ENCODE data around the gene GVQW3. TPM values are rescaled to one million over a fixed set of nuclear protein-coding genes. Genes with fewer than 3 reads are reported as not detected.

GVQW3 gene
- total RNA-seq, 2 donors from 2014 or later: 1.1 to 2.5 TPM

GRCh38 chr11:76355172-76355571 lies 26.0 kb upstream of the GVQW3 start:
- H3K36me3 ChIP-seq: no peaks in the 10 kb centered on the region
- H3K4me3 ChIP-seq: no peak overlapping the region
- no peaks in the 10 kb centered on the region for H3K4me1 ChIP-seq (replicated peaks)
- H3K27me3 ChIP-seq (replicated peaks; ENCODE audit: insufficient read depth): no peaks in the 10 kb centered on the region
- WGBS: 100% methylated on average over 1 of the region's 1 CpG
- intact Hi-C loops (cut with DNase I): no loop called here
- H3K9me3 ChIP-seq: no peaks in the 10 kb centered on the region
- no peak for TF ChIP-seq CTCF (IDR thresholded peaks at IDR 0.05)
- no peak for TF ChIP-seq POLR2AphosphoS5 (IDR thresholded peaks at IDR 0.05)
- no peak for TF ChIP-seq POLR2A (IDR thresholded peaks at IDR 0.05)
- no peak overlapping the region for H3K27ac ChIP-seq
- no peak for DNase-seq (ENCODE audit: low spot score)

GRCh38 chr11:76361374-76361773 lies 19.7 kb upstream of the GVQW3 start:
- no peaks in the 10 kb centered on the region for H3K27me3 ChIP-seq (replicated peaks; ENCODE audit: insufficient read depth)
- no peak for DNase-seq (ENCODE audit: low spot score)
- H3K4me1 ChIP-seq (replicated peaks): no peaks in the 10 kb centered on the region
- intact Hi-C loops (cut with DNase I): no loop called here
- no peaks in the 10 kb centered on the region for H3K36me3 ChIP-seq
- no peak overlapping the region for H3K27ac ChIP-seq
- H3K4me3 ChIP-seq: no peak overlapping the region
- H3K9me3 ChIP-seq: no peaks in the 10 kb centered on the region
- TF ChIP-seq POLR2AphosphoS5 (IDR thresholded peaks at IDR 0.05) (no peak), POLR2A (IDR thresholded peaks at IDR 0.05) (no peak)

GRCh38 chr11:76361776-76362175 lies 19.3 kb upstream of the GVQW3 start:
- Histone ChIP-seq H3K27me3 (replicated peaks; ENCODE audit: insufficient read depth) (no peaks in the 10 kb centered on the region), H3K9me3 (no peaks in the 10 kb centered on the region), H3K4me3 (no peak overlapping the region), H3K4me1 (replicated peaks) (no peaks in the 10 kb centered on the region), H3K36me3 (no peaks in the 10 kb centered on the region), H3K27ac (no peak overlapping the region)
- intact Hi-C loops (cut with DNase I): no loop called here
- TF ChIP-seq POLR2AphosphoS5 (IDR thresholded peaks at IDR 0.05) (no peak), POLR2A (IDR thresholded peaks at IDR 0.05) (no peak), CTCF (IDR thresholded peaks at IDR 0.05) (no peak)
- 66% methylated on average over 2 of the region's 2 CpGs for WGBS
- DNase-seq (ENCODE audit: low spot score): no peak

GRCh38 chr11:76362716-76363115 lies 18.4 kb upstream of the GVQW3 start:
- no peak overlapping the region for H3K4me3 ChIP-seq
- H3K27ac ChIP-seq: no peak overlapping the region
- H3K36me3 ChIP-seq: no peaks in the 10 kb centered on the region
- no peaks in the 10 kb centered on the region for H3K9me3 ChIP-seq
- intact Hi-C loops (cut with DNase I): no loop called here
- DNase-seq (ENCODE audit: low spot score): no peak
- TF ChIP-seq POLR2AphosphoS5 (IDR thresholded peaks at IDR 0.05) (no peak), POLR2A (IDR thresholded peaks at IDR 0.05) (no peak), CTCF (IDR thresholded peaks at IDR 0.05) (no peak)
- WGBS: 93% methylated on average over 7 of the region's 7 CpGs
- H3K27me3 ChIP-seq (replicated peaks; ENCODE audit: insufficient read depth): no peaks in the 10 kb centered on the region
- H3K4me1 ChIP-seq (replicated peaks): no peaks in the 10 kb centered on the region

- intact Hi-C loops (cut with DNase I): no loop called here
- 94% methylated on average over 16 of the region's 16 CpGs for WGBS
Measured at GRCh38 chr11:76365038-76365679, 16.0 kb upstream of the GVQW3 start.

More at GRCh38 chr11:76365038-76365679, 16.0 kb upstream of the GVQW3 start:
- DNase-seq (ENCODE audit: low spot score): no peak
- Histone ChIP-seq H3K4me1 (replicated peaks) (no peaks in the 10 kb centered on the region), H3K4me3 (no peak overlapping the region), H3K27me3 (replicated peaks; ENCODE audit: insufficient read depth) (no peaks in the 10 kb centered on the region), H3K27ac (no peak overlapping the region), H3K36me3 (no peaks in the 10 kb centered on the region), H3K9me3 (no peaks in the 10 kb centered on the region)
- TF ChIP-seq POLR2A (IDR thresholded peaks at IDR 0.05): no peak
- TF ChIP-seq CTCF (IDR thresholded peaks at IDR 0.05): no peak
- no peak for TF ChIP-seq POLR2AphosphoS5 (IDR thresholded peaks at IDR 0.05)
